Limb (tissue), 2 donors: Measurements from ENCODE around the gene THEM4.
A peak's percentile ranks its signal among the peaks of the same experiment; 100 is the strongest.
"Not testable (repeated sequence)": the region's sequence is repeated elsewhere in the genome, so short reads cannot be mapped to it uniquely, and the experiment has no call there.

ENCODE experiments used
- DNase-seq, 2 donors: peaks; one replicate each; pipeline ENCODE4 v3.0.0-alpha.2; 2016; ENCODE audit errors: extremely low spot score in 2 of 2

THEM4 gene

GRCh38 chr1:151935154-151935553 lies 25.8 kb upstream of the THEM4 start:
- DNase-seq: no peak

GRCh38 chr1:151934048-151934493 lies 24.8 kb upstream of the THEM4 start:
- DNase-seq: peak; percentile 50 to 76

GRCh38 chr1:151924691-151925587 lies 15.6 kb upstream of the THEM4 start:
- no peak for DNase-seq

GRCh38 chr1:151923422-151923821 lies 14.1 kb upstream of the THEM4 start:
- DNase-seq: no peak

GRCh38 chr1:151920149-151920548 lies 10.8 kb upstream of the THEM4 start:
- no peak for DNase-seq

GRCh38 chr1:151918819-151919610 lies 9.7 kb upstream of the THEM4 start:
- no peak for DNase-seq

- no peak for DNase-seq
Observed at GRCh38 chr1:151918156-151918555, 8.8 kb upstream of the THEM4 start.

- DNase-seq: no peak
Observed at GRCh38 chr1:151916726-151917370, 7.5 kb upstream of the THEM4 start.

GRCh38 chr1:151915061-151915686 lies 5.9 kb upstream of the THEM4 start:
- no peak for DNase-seq

- no peak for DNase-seq
Observed at GRCh38 chr1:151914076-151914475, 4.8 kb upstream of the THEM4 start.

GRCh38 chr1:151912973-151913372 lies 3.7 kb upstream of the THEM4 start:
- DNase-seq: no peak

- no peak for DNase-seq
Observed at GRCh38 chr1:151908228-151908691, 1.1 kb downstream of the THEM4 start.

GRCh38 chr1:151907363-151908139 lies 1.8 kb downstream of the THEM4 start:
- no peak for DNase-seq

- DNase-seq: not testable (repeated sequence)
Observed at GRCh38 chr1:151906324-151906645, 3.0 kb downstream of the THEM4 start.

- DNase-seq: not testable (repeated sequence)
Observed at GRCh38 chr1:151905443-151906323, 3.6 kb downstream of the THEM4 start.

GRCh38 chr1:151905070-151905442 lies 4.3 kb downstream of the THEM4 start:
- DNase-seq: no peak

- no peak for DNase-seq
Observed at GRCh38 chr1:151902858-151903257, 6.5 kb downstream of the THEM4 start.

- DNase-seq: not testable (repeated sequence)
Observed at GRCh38 chr1:151900804-151901203, 8.5 kb downstream of the THEM4 start.

GRCh38 chr1:151898519-151898991 lies 10.8 kb downstream of the THEM4 start:
- no peak for DNase-seq
